Endothelial cell of umbilical vein (primary cell): ENCODE data around the gene SLCO2A1. TPM values are rescaled to one million over a fixed set of nuclear protein-coding genes. Genes with fewer than 3 reads are reported as not detected.

Source experiments
- BruUV-seq: library from RNA; stranded (reverse); fragments of 400-500 nt; replicated peaks from 2 replicates; lab custom pipeline; 2021; lab: Mats Ljungman, UMichigan
- CTCF ChIA-PET: fragments of 300-600, 350-600 bp; sonication (Branson Sonifier 250); formaldehyde crosslinking; loops from one replicate; lab custom pipeline; 2021; ENCODE audit warnings: antibody characterized with exemption, inconsistent platforms; lab: Charles Lee
- POLR2A ChIA-PET: fragments of 300-600, 350-600 bp; sonication (Branson Sonifier 250); formaldehyde crosslinking; loops from one replicate; lab custom pipeline; 2021; ENCODE audit warnings: antibody characterized with exemption, inconsistent platforms; lab: Charles Lee
- DNase-seq: peaks from one replicate; pipeline ENCODE4 v3.0.0-alpha.2; 2011; ENCODE audit warnings: low read depth, low spot score
- FAIRE-seq: peaks from 2 replicates; lab custom pipeline; 2011; peaks lifted over from hg19 to GRCh38; lab: Jason Lieb, UNC
- H2AFZ ChIP-seq: 2 replicates; pipeline ENCODE4 v1.6.0; 2012; ENCODE audit warnings: low read depth, low read length, control low read depth, inconsistent platforms
- H3K27ac ChIP-seq: 2 replicates; pipeline ENCODE4 v1.5.1; 2011; ENCODE audit warnings: low read depth, mild to moderate bottlenecking, control low read depth, low read length, moderate library complexity; ENCODE audit not compliant: insufficient read depth
- H3K27me3 ChIP-seq, 2 experiments: 2 replicates each; pipeline versions ENCODE4 v1.6.0 to v1.6.1; 2011; ENCODE audit warnings: low read length in 2 of 2, mixed read lengths in 1 of 2; ENCODE audit not compliant: control insufficient read depth in 2 of 2, insufficient read depth in 2 of 2
- H3K36me3 ChIP-seq, 2 experiments: 2 replicates in 1 of 2; 3 replicates in 1 of 2; pipeline ENCODE4 v1.5.1; 2011; ENCODE audit warnings: low read length in 2 of 2, mild to moderate bottlenecking in 1 of 2, moderate library complexity in 1 of 2; ENCODE audit not compliant: control insufficient read depth in 2 of 2, insufficient read depth in 2 of 2; ENCODE audit errors: extremely low read depth in 1 of 2
- H3K4me1 ChIP-seq: 3 replicates; pipeline ENCODE4 v1.5.1; 2011; ENCODE audit warnings: mild to moderate bottlenecking, low read length; ENCODE audit not compliant: control insufficient read depth, insufficient read depth; ENCODE audit errors: extremely low read depth
- H3K4me2 ChIP-seq: 2 replicates; pipeline ENCODE4 v1.6.1; 2011; ENCODE audit warnings: low read length, control low read depth, mixed read lengths; ENCODE audit not compliant: insufficient read depth
- H3K4me3 ChIP-seq, 3 experiments: fragments of 200-600 bp in 1 of 3; sonication (generic), shearing (Covaris generic) in 1 of 3; replicated peaks in 1 of 3; 2 replicates each; pipeline ENCODE4 v1.5.1; 2011 to 2016; ENCODE audit warnings: control low read depth in 3 of 3, low read length in 3 of 3, mild to moderate bottlenecking in 2 of 3, inconsistent platforms in 1 of 3, low read depth in 1 of 3, moderate library complexity in 1 of 3; ENCODE audit not compliant: insufficient read depth in 1 of 3
- H3K79me2 ChIP-seq: 2 replicates; pipeline ENCODE4 v1.6.0; 2012; ENCODE audit warnings: low read length, inconsistent platforms; ENCODE audit not compliant: control insufficient read depth, insufficient read depth
- H3K9ac ChIP-seq: replicated peaks from 2 replicates; pipeline ENCODE3; 2011; ENCODE audit warnings: low read length, control low read depth; ENCODE audit not compliant: insufficient read depth; ENCODE audit errors: extremely low read depth
- H3K9me1 ChIP-seq: replicated peaks from 3 replicates; pipeline ENCODE4 v1.6.0; 2011; ENCODE audit warnings: mild to moderate bottlenecking, low read length; ENCODE audit not compliant: control insufficient read depth, insufficient read depth; ENCODE audit errors: extremely low read depth
- H3K9me3 ChIP-seq: replicated peaks from 2 replicates; pipeline ENCODE4 v1.5.1; 2012; ENCODE audit warnings: low read length, inconsistent platforms; ENCODE audit not compliant: control insufficient read depth, insufficient read depth
- H4K20me1 ChIP-seq: replicated peaks from 2 replicates; pipeline ENCODE3; 2011; ENCODE audit warnings: mild to moderate bottlenecking, low read length; ENCODE audit not compliant: control insufficient read depth, insufficient read depth; ENCODE audit errors: extremely low read depth
- EZH2 ChIP-seq: IDR thresholded peaks from 2 replicates; pipeline ENCODE4 v1.6.1; 2012; ENCODE audit warnings: borderline replicate concordance, low read depth, mild to moderate bottlenecking, moderate library complexity, low read length, inconsistent platforms; ENCODE audit not compliant: severe bottlenecking
- JUN ChIP-seq: IDR thresholded peaks from 2 replicates; pipeline ENCODE4 v1.6.1; 2011; ENCODE audit warnings: borderline replicate concordance, low read depth; ENCODE audit not compliant: insufficient read length, insufficient read depth
- MAX ChIP-seq: IDR thresholded peaks from 2 replicates; pipeline ENCODE4 v1.6.1; 2011; ENCODE audit not compliant: insufficient read depth, insufficient read length
- MYC ChIP-seq: IDR thresholded peaks from one replicate; pipeline ENCODE4 v1.6.1; 2011; ENCODE audit warnings: mild to moderate bottlenecking, low read depth, low read length
- POLR2A ChIP-seq: IDR thresholded peaks from 2 replicates; pipeline ENCODE4 v1.6.1; 2012; ENCODE audit warnings: low read depth, mild to moderate bottlenecking, control low read depth, low read length
- POLR2AphosphoS5 ChIP-seq: IDR thresholded peaks from 2 replicates; pipeline ENCODE4 v1.6.1; 2012; ENCODE audit warnings: low read depth, mild to moderate bottlenecking, control low read depth, low read length, moderate library complexity; ENCODE audit not compliant: insufficient read depth
- dilution Hi-C: fragments of 300-500 bp; cut with MboI; formaldehyde crosslinking; loops from one replicate; pipeline ENCODE4 v1.15.0; 2019; ENCODE audit warnings: low sequenced_read_pairs; ENCODE audit not compliant: extremely low pct_ligation_motif_present
- intact Hi-C: fragments of 100-400 bp; cut with micrococcal nuclease; formaldehyde crosslinking; loops from one replicate; pipeline ENCODE4 v1.10.0; 2022
- polyA plus RNA-seq, 4 experiments: library from polyadenylated mRNA; depleted of rRNA in 3 of 4; stranded (reverse) in 3 of 4; unstranded in 1 of 4; fragments of >200 nt; gene quantifications; 2 replicates each; pipeline versions ENCODE4 v1.2.1 to v1.2.3, GENCODE V29; 2011 to 2012; ENCODE audit warnings: missing spikeins in 1 of 4
- total RNA-seq: library from RNA; stranded (reverse); gene quantifications from 2 replicates; pipeline ENCODE4 v1.2.3, GENCODE V29; 2021
- TF ChIP-seq, protein P1 (sequence below), 2 donors: IDR thresholded peaks; 1 replicate in 1 of 2; 2 replicates in 1 of 2; pipeline ENCODE4 v1.5.1; 2011; ENCODE audit warnings: low read length in 2 of 2, mild to moderate bottlenecking in 2 of 2, moderate library complexity in 2 of 2, control low read depth in 1 of 2, inconsistent platforms in 1 of 2, low read depth in 1 of 2; ENCODE audit not compliant: insufficient read depth in 1 of 2; ENCODE audit errors: extremely low read depth in 1 of 2

The SLCO2A1 gene
- total and polyA plus RNA-seq, 2 donors (not counting 3 experiments of a cell fraction or from before 2014, with no cell fraction given): 1.4 to 11.9 TPM

DNA sequence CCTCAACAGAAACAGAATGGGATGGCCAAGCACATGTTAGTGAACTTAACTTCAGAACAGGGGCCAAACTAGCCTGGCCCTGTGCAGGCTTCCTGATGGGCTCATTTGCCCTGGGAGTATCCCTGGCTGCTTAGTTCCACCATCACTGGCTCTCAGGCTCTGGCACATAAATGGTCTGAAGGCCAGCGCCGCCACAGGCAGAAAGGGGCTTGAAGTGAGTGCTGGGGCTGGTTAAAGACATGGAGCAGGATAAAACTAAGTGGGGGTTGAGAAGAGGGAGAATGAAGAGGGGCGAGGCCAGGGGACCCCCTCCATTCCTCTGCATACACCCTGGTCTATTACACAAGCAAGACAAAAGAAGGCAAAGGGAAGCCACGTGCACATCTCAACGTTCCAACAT is 12.2 kb downstream of the SLCO2A1 start:
- BruUV-seq: no TSS peak
- CTCF ChIA-PET: interaction anchor here (1.1 to 1.2 kb wide), 2 partner anchors 86 to 194 kb away, joined by 3 read pairs; no protein-coding TSS in a partner anchor
- POLR2A ChIA-PET: no interaction called here

More for the DNA sequence above, 12.2 kb downstream of the SLCO2A1 start:
- H3K4me1 ChIP-seq: peaks cover 9% of the 10 kb centered on the region
- dilution Hi-C loops: no loop called here
- DNase-seq: no peak
- intact Hi-C loops: no loop called here
- no peaks in the 10 kb centered on the region for H3K36me3 ChIP-seq
- TF ChIP-seq EZH2 (no peak), MYC (no peak), MAX (no peak), POLR2AphosphoS5 (no peak), JUN (no peak), POLR2A (no peak)
- TF ChIP-seq, protein P1, sequence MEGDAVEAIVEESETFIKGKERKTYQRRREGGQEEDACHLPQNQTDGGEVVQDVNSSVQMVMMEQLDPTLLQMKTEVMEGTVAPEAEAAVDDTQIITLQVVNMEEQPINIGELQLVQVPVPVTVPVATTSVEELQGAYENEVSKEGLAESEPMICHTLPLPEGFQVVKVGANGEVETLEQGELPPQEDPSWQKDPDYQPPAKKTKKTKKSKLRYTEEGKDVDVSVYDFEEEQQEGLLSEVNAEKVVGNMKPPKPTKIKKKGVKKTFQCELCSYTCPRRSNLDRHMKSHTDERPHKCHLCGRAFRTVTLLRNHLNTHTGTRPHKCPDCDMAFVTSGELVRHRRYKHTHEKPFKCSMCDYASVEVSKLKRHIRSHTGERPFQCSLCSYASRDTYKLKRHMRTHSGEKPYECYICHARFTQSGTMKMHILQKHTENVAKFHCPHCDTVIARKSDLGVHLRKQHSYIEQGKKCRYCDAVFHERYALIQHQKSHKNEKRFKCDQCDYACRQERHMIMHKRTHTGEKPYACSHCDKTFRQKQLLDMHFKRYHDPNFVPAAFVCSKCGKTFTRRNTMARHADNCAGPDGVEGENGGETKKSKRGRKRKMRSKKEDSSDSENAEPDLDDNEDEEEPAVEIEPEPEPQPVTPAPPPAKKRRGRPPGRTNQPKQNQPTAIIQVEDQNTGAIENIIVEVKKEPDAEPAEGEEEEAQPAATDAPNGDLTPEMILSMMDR (IDR thresholded peaks at IDR 0.05; ENCODE audit: extremely low read depth in 1 of 2, insufficient read depth in 1 of 2, low read depth in 1 of 2, low read length in 2 of 2): no peak
- H2AFZ ChIP-seq: no peak overlapping the region
- H4K20me1 ChIP-seq: no peaks in the 10 kb centered on the region
- no peak overlapping the region for H3K9ac ChIP-seq
- no peak overlapping the region for H3K4me3 ChIP-seq
- FAIRE-seq: no peak
- H3K27ac ChIP-seq: no peak overlapping the region
- H3K9me3 ChIP-seq: no peaks in the 10 kb centered on the region
- no peak overlapping the region for H3K4me2 ChIP-seq
- H3K27me3 ChIP-seq: no peaks in the 10 kb centered on the region
- no peaks in the 10 kb centered on the region for H3K79me2 ChIP-seq
- H3K9me1 ChIP-seq: no peaks in the 10 kb centered on the region
